DMS79 treated with DMSO at 0.1 percent for 48 hours (cell line): ENCODE measurements around the gene HCFC2.
"Not testable (repeated sequence)": the region's sequence is repeated elsewhere in the genome, so short reads cannot be mapped to it uniquely, and the experiment has no call there.

ENCODE experiments used
- DNase-seq: peaks from one replicate; lab custom pipeline; 2025; lab: John Stamatoyannopoulos, UW

Gene HCFC2

GRCh38 chr12:104057771-104058197 lies 6.5 kb upstream of the HCFC2 start:
- DNase-seq, result peak; percentile 21

- DNase-seq, result no peak
Observed at GRCh38 chr12:104058802-104059201, 5.5 kb upstream of the HCFC2 start.

DNA sequence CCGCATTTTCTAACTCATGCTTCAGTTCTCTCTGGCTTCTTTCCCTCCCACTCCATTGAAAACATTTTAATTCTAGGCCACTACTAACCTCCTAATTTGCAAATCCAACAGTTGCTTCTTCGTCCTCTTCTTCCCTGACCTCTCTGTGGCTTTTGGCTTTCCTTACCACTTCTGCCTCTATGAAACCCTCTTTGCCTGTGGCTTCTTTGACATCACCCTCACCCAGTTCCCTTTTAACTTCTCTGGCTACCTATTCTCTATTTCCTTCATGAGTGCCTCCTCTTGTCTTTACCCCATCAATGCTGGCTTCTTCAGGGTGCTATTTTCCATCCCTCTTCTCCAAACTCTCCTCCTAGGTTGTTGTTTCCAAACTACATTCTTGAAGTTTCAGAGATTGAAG lies 4.4 kb upstream of the HCFC2 start:
- no peak for DNase-seq

GRCh38 chr12:104060791-104061190 lies 3.5 kb upstream of the HCFC2 start:
- DNase-seq, result no peak

GRCh38 chr12:104063712-104064030 lies 660 bp upstream of the HCFC2 start:
- peak; percentile 55 for DNase-seq

GRCh38 chr12:104064842-104065427 lies 604 bp downstream of the HCFC2 start:
- DNase-seq, result no peak

DNA sequence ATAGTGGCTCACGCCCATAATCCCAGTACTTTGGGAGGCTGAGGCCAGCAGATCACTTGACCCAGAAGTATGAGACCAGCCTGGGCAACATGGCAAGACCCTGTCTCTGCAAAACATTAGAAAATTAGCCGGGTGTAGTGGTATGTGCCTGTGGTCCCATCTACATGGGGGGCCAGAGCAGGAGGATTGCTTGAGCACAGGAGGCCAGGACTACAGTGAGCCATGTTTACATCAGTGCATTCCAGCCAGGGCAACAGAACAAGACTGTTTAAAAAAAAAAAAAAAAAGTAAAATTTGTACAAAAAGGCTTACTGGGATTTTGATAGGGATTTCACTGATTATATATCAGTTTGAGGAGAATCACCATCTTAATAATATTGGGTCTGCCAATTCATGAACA lies 7.8 kb downstream of the HCFC2 start:
- no peak for DNase-seq

DNA sequence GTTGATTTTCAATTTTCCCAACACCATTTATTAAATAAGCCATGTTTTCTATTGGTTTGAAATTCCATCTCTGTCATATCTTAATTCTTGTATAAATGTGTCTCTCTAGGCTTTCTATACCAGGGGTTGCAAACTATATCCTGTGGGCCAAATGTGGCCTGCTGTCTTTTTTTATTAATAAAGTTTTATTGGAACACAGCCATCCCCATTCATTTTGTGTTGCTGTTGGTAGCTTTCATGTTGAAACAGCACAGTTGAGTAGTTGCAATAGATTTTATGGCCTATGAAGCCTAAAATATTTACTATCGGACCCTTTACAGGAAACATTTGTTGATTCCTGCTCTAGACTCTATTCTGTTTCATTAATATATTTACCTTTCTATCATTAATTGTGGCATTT lies 9.4 kb downstream of the HCFC2 start:
- DNase-seq, result no peak

- no peak for DNase-seq
Observed at GRCh38 chr12:104079024-104079423, 14.7 kb downstream of the HCFC2 start.

DNA sequence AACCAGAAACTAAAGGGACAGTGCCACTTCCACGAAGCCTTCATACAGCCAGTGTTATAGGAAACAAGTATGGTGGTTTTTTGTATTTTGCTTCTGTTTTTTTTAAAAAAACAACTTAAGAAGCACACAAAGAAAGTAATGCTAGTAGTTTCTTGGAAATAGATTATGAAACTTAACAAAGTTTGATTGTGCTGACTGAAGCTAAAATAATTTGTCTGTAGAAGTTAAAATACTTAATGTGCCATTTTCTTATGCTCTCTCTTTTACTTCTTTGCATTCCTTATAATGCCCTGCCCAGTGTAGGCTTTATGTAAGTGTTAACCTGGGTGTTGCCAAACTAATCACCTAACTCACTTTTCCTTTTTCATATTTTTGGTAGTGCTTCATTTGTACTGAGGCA lies 16.4 kb downstream of the HCFC2 start:
- DNase-seq, result no peak

DNA sequence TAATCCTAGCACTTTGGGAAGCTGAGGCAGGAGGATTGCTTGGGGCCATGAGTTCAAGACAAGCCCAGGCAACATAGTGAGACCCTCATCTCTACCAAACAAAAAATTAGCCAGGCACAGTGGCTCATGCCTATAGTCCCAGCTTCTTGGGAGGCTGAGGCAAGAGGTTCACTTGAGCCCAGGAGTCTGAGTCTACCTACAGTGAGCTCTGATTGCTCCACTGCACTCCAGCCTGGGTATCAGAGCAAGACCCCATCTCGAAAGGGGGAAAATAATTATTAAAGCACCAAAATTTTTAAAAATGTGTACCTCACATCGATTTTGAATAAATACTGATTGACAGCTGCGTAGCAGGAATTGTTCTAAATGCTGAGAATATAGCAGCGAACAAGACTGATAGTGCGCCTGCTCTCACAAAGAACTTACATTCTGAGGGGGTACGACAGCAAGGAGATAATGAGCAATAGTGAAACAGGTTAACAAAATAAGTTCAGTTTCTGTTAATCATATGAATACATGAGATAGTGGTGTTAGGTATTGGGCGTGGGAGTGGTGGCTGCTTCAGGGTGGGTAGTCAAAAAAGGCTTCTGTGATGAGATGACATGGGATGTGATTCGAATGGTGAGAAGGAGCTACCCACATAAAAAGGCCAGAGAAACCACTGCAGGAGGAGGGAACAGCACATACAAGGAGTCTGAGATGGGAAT lies 19.6 kb downstream of the HCFC2 start:
- no peak for DNase-seq

GRCh38 chr12:104090685-104091084 lies 26.4 kb downstream of the HCFC2 start:
- DNase-seq, result no peak

DNA sequence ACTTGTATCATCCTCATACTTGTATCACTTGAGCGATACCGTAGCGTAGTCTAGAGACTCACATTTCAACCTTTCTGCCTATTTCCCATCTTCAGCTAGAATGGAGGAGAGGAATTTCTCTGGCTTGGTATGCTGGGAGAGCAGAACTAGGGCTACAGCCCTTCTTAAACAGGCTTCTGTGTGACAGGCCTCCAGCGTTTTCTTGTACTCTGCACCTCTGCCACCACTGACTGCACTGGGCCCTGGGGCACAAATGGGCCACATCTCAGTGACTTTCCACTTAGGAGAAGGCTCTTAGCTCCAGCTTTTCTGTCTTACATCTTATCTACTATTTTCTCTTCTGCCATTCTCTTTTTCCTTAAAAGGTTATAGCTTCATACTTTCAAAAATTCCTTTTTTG lies 26.8 kb downstream of the HCFC2 start:
- no peak for DNase-seq

GRCh38 chr12:104094284-104094683 lies 30.0 kb downstream of the HCFC2 start:
- DNase-seq, result no peak

DNA sequence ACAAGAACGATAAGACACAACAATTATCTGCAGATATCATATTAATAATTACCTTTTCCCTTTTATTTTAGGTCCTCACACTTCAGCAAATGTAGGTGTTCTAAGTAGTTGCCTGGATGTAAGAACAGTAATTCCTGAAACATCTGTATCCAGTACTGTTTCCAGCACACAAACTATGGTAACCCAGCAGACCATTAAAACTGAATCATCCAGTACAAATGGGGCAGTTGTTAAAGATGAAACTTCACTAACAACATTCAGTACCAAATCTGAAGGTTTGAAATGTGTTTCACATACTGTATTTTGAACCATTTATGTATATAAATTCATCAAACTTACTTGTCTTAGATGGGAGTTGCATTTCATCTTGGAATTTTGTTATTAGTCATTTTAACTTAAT lies 31.0 kb downstream of the HCFC2 start:
- no peak for DNase-seq

GRCh38 chr12:104097954-104098353 lies 33.6 kb downstream of the HCFC2 start:
- no peak for DNase-seq

- no peak for DNase-seq
Observed at GRCh38 chr12:104105461-104105860, 41.1 kb downstream of the HCFC2 start.

DNA sequence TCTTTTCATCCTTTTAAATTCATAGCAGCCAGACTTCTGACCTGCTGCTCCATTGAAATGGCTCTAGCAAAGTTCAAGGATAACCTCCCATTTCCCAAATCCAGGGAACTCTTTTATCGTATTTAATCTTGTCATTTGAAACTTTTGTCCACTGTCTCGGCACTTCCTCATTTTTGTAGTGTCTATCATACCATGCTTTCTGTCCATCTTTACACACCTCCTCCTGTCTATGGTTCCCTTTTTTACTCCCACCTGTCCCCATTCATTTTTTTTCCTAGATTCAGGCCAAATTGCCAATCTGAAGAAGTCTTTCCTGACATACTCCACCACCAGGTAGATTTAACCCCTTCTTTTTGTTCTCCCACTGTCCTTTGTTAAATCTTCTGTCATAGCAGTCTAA lies 42.6 kb downstream of the HCFC2 start:
- DNase-seq, result no peak

DNA sequence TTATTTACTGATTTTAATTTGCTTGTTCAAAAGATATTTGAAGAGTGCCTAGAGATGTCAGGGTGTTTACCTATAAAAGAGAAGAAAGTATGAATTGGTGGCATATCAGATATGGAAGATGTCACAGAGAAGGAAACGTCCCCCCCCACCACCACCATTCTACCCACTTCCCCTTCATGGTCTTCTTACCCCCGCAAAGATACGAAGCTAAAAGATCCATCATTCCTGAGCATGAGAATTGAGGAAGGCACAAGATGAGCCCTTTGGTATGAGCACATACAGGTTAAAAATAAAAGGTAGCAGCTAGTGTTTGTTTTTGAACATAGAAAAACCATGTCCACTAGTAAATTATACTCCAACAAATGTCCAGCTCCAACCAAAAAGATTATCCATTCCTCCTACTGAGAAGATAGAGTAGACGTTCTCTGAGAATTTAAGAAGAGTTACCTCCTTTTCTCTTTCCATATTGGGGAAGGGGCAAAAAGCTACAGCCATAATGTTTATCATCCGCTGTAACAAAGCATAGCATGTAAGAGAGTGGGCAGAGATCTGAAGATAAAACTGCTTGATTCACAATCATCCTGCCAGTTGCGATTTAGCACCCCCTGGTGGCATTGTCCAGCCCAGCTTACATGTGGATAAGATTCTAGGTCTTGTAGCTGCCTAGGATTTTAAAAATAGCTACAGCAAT lies 44.6 kb downstream of the HCFC2 start:
- DNase-seq, result peak; percentile 80

GRCh38 chr12:104109446-104110271 lies 45.3 kb downstream of the HCFC2 start:
- DNase-seq, result no peak

DNA sequence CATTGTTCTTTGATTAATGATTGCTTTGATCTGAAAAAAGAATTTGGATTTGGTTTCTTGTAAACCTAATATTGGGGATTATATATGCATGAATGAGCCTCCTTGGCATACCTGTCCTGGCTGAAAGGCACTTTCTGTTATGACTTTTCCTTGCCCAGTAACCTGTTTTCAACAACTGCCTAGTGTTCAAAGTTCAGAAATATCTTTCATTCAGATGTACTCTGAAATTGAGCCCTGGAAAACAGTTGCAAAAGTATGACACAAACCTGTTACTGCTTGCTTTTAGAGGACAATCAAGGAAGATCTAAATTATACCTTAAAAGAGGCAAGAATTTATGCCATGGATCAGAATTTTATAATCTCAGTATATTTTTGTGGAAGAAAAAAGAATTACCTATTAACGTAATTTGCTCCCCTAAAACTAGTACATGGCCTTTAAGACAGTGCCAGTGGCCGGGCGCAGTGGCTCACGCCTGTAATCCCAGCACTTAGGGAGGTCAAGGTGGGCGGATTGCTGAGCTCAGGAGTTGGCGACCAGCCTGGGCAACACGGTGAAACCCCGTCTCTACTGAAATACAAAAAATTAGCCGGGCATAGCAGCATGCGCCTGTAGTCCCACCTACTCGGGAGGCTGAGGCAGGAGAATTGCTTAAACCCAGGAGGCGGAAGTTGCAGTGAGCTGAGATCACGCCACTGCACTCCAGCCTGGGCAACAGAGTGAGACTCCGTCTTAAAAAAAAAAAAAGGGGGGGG lies 50.7 kb downstream of the HCFC2 start:
- not testable (repeated sequence) for DNase-seq

- DNase-seq, result no peak
Observed at GRCh38 chr12:104115587-104115975, 51.2 kb downstream of the HCFC2 start.
